Breast epithelium (tissue), 4 donors: ENCODE measurements around the gene KIF3B. TPM values are rescaled to one million over a fixed set of nuclear protein-coding genes. Genes with fewer than 3 reads are reported as not detected.

Source experiments
- DNase-seq, 2 donors: peaks; one replicate each; pipeline ENCODE4 v3.0.0-alpha.2; 2019; ENCODE audit warnings: low spot score in 2 of 2
- H3K27ac ChIP-seq, 2 donors: fragments of 200-600 bp; sonication (generic) in 1 of 2; one replicate each; pipeline ENCODE4 v1.5.1; 2016 to 2019; ENCODE audit warnings: mild to moderate bottlenecking in 1 of 2
- H3K27me3 ChIP-seq, 2 donors: fragments of 200-600 bp; sonication (generic) in 1 of 2; one replicate each; pipeline versions ENCODE4 v1.5.1 to v1.6.0; 2017 to 2019; ENCODE audit warnings: control low read depth in 1 of 2, mild to moderate bottlenecking in 1 of 2
- H3K36me3 ChIP-seq: fragments of 200-600 bp; one replicate; pipeline ENCODE4 v1.5.1; 2019
- H3K4me1 ChIP-seq, 2 donors: fragments of 200-600 bp; sonication (generic); one replicate each; pipeline ENCODE4 v1.5.1; 2016 to 2019; ENCODE audit warnings: control low read depth in 1 of 2
- H3K4me3 ChIP-seq, 3 donors: fragments of 200-600 bp; sonication (generic); 1 replicate in 2 of 3; 2 replicates in 1 of 3; pipeline ENCODE4 v1.5.1; 2016 to 2019; ENCODE audit warnings: mild to moderate bottlenecking in 3 of 3, moderate library complexity in 2 of 3
- H3K9me3 ChIP-seq, 2 donors: fragments of 200-600 bp; sonication (generic) in 1 of 2; one replicate each; pipeline ENCODE4 v1.5.1; 2016 to 2019; ENCODE audit warnings: control low read depth in 1 of 2
- CTCF ChIP-seq, 3 donors: fragments of 450-650 bp; IDR thresholded peaks; one replicate each; pipeline ENCODE4 v1.5.1; 2016 to 2017; ENCODE audit warnings: antibody characterized with exemption in 3 of 3, mild to moderate bottlenecking in 3 of 3, moderate library complexity in 3 of 3
- POLR2A ChIP-seq: fragments of 450-650 bp; IDR thresholded peaks from one replicate; pipeline ENCODE4 v1.6.1; 2016; ENCODE audit warnings: antibody characterized with exemption, mild to moderate bottlenecking, moderate library complexity
- POLR2AphosphoS5 ChIP-seq, 3 donors: sonication (generic); formaldehyde crosslinking; IDR thresholded peaks; one replicate each; pipeline ENCODE4 v1.6.1; 2017; ENCODE audit warnings: antibody characterized with exemption in 3 of 3
- intact Hi-C: fragments of 100-400 bp; cut with DNase I; formaldehyde crosslinking; loops from one replicate; pipeline ENCODE4 v1.15.1; 2023; ENCODE audit warnings: low total_unique reads
- total RNA-seq, 3 donors: library from RNA; depleted of rRNA; stranded (reverse); fragments of >200 nt; gene quantifications; one replicate each; pipeline ENCODE4 v1.1.0, GENCODE V29; 2016

KIF3B gene
- total RNA-seq, 3 donors from 2014 or later, result 23.7 to 28.6 (median 24.6) TPM

GRCh38 chr20:32296819-32297420 is 19.5 kb downstream of the KIF3B start:
- Histone ChIP-seq H3K27ac (no peak overlapping the region), H3K4me3 (no peak overlapping the region), H3K4me1 (peaks cover 0 to 4% of the 10 kb centered on the region in 2 donors), H3K9me3 (no peaks in the 10 kb centered on the region), H3K27me3 (no peaks in the 10 kb centered on the region), H3K36me3 (no peaks in the 10 kb centered on the region)
- no peak for TF ChIP-seq POLR2AphosphoS5 (IDR thresholded peaks at IDR 0.05)
- TF ChIP-seq CTCF (IDR thresholded peaks at IDR 0.05), result no peak
- TF ChIP-seq POLR2A, result no peak
- no peak for DNase-seq
- intact Hi-C loops, result no loop called here

DNA sequence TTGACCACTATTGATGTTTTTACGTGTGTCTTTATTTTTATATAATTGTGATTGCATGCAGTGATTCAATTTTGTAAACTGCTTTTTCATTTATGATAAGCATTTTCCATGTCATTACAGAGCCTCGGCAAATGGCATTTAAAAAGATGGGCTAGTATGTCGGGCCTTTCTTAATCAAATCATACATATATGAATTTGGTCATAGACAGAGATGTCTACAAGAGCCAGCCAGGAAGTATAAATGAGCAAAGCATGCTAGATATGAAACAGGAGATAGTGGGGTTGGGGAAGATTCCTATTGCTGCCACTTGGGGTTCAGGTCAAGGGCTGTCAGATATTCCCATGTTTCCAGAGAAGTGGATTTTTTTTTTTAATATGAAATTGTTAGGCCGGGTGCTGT is 20.0 kb downstream of the KIF3B start:
- Histone ChIP-seq H3K27me3 (no peaks in the 10 kb centered on the region), H3K9me3 (no peaks in the 10 kb centered on the region), H3K4me3 (no peak overlapping the region), H3K27ac (no peak overlapping the region), H3K4me1 (peaks cover 0 to 9% of the 10 kb centered on the region in 2 donors), H3K36me3 (no peaks in the 10 kb centered on the region)
- TF ChIP-seq POLR2AphosphoS5 (IDR thresholded peaks at IDR 0.05) (no peak), CTCF (IDR thresholded peaks at IDR 0.05) (no peak), POLR2A (no peak)
- intact Hi-C loops, result no loop called here
- DNase-seq, result no peak

DNA sequence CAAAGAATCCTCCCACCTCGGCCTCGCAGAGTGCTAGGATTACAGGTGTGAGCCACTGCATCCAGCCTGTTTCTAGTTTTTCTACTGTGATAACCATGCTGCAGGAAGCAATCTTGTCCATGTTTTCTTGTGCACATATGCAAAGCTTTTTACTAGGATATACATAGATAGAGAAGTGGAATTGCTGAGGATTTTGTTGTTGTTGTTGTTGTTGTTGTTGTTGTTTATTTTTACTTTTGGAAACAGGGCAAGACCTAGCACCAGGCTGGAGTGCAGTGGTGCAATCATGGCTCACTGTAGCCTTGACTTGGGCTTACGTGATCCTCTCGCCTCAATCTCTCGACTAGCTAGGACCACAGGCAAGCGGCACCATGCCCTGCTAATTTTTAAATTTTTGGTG is 23.2 kb downstream of the KIF3B start:
- no peak for TF ChIP-seq POLR2A
- no peak for TF ChIP-seq CTCF (IDR thresholded peaks at IDR 0.05)
- TF ChIP-seq POLR2AphosphoS5 (IDR thresholded peaks at IDR 0.05), result no peak
- intact Hi-C loops, result no loop called here
- Histone ChIP-seq H3K36me3 (no peaks in the 10 kb centered on the region), H3K4me3 (no peak overlapping the region), H3K9me3 (no peaks in the 10 kb centered on the region), H3K4me1 (peaks cover 0 to 12% of the 10 kb centered on the region in 2 donors), H3K27me3 (no peaks in the 10 kb centered on the region), H3K27ac (no peak overlapping the region)
- no peak for DNase-seq

GRCh38 chr20:32301719-32302506 is 24.5 kb downstream of the KIF3B start:
- Histone ChIP-seq H3K27ac (no peak overlapping the region), H3K27me3 (no peaks in the 10 kb centered on the region), H3K9me3 (no peaks in the 10 kb centered on the region), H3K36me3 (no peaks in the 10 kb centered on the region), H3K4me3 (no peak overlapping the region), H3K4me1 (peaks cover 0 to 12% of the 10 kb centered on the region in 2 donors)
- TF ChIP-seq POLR2AphosphoS5 (IDR thresholded peaks at IDR 0.05), result no peak
- TF ChIP-seq POLR2A, result no peak
- TF ChIP-seq CTCF (IDR thresholded peaks at IDR 0.05), result no peak
- DNase-seq, result no peak
- intact Hi-C loops, result no loop called here

DNA sequence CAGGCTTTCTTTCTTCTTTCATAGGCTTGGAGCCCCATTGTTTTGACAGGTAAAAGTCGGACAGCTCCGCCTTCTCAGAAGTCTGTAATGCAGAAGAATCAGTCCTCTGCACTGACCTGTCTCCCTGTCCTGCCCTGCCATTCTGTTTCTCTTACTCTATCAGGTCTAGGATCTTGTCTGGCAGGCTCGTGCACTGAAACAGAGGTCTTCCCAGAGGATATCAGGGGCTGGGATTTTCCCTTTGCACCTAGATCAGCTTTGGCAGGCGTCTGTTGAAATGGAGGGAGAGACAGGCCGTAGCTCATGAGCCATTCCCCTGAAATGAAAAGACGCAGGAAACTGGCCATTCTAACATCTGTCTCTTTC is 25.0 kb downstream of the KIF3B start:
- no peak for TF ChIP-seq CTCF (IDR thresholded peaks at IDR 0.05)
- TF ChIP-seq POLR2A, result no peak
- no peak for TF ChIP-seq POLR2AphosphoS5 (IDR thresholded peaks at IDR 0.05)
- no peaks in the 10 kb centered on the region for H3K36me3 ChIP-seq
- DNase-seq, result no peak
- no peaks in the 10 kb centered on the region for H3K27me3 ChIP-seq
- H3K4me3 ChIP-seq, result no peak overlapping the region
- H3K9me3 ChIP-seq, result no peaks in the 10 kb centered on the region
- intact Hi-C loops, result no loop called here
- no peak overlapping the region for H3K27ac ChIP-seq
- peaks cover 0 to 12% of the 10 kb centered on the region in 2 donors for H3K4me1 ChIP-seq
